ENCODE results near the gene RNF212. TPM values are rescaled to one million over a fixed set of nuclear protein-coding genes. Genes with fewer than 3 reads are reported as not detected.

Gene RNF212
- polyA plus RNA-seq, 2 of the 4 experiments (the other 2 are of a cell fraction), result 3.0 TPM

- WGBS (ENCODE audit: missing lambda C conversion rate), result 65% methylated on average over 6 of the region's 10 CpGs
- FAIRE-seq (no peak), ATAC-seq (no peak), DNase-seq (ENCODE audit: low read depth in 1 of 2, low spot score in 1 of 2) (no peak)
- TF ChIP-seq USF2 (IDR thresholded peaks at IDR 0.05), result no peak
- TF ChIP-seq CBX2 (IDR thresholded peaks at IDR 0.05; ENCODE audit: borderline replicate concordance, low read depth), result no peak
- TF ChIP-seq EHF (CRISPR knock-in tag; IDR thresholded peaks at IDR 0.05), result no peak
- no peak for TF ChIP-seq ATOH8 (CRISPR knock-in tag; IDR thresholded peaks at IDR 0.05; ENCODE audit: low read depth)
- no peak for TF ChIP-seq E2F6 (IDR thresholded peaks at IDR 0.05; ENCODE audit: borderline replicate concordance, low read depth)
- no peak for TF ChIP-seq MAX (IDR thresholded peaks at IDR 0.05)
- no peak for TF ChIP-seq TP53 (CRISPR knock-in tag; IDR thresholded peaks at IDR 0.05)
- no peak for TF ChIP-seq ZFP36 (IDR thresholded peaks at IDR 0.05; ENCODE audit: borderline replicate concordance, partially characterized antibody)
- no peak for TF ChIP-seq HEYL (CRISPR knock-in tag; IDR thresholded peaks at IDR 0.05)
- Histone ChIP-seq H3K27ac (no peak overlapping the region), H3K4me3 (no peak overlapping the region), H3K4me1 (no peaks in the 10 kb centered on the region), H3K4me2 (no peak overlapping the region), H3K9me3 (no peaks in the 10 kb centered on the region)
- CTCF ChIA-PET, result interaction anchor here (1.4 kb wide), 2 partner anchors 17 to 40 kb away, joined by 3 to 4 read pairs; no protein-coding TSS in a partner anchor
- POLR2A ChIA-PET, result no interaction called here
Measured at GRCh38 chr4:1090465-1091440, 22.6 kb downstream of the RNF212 start.

GRCh38 chr4:1090036-1090435 lies 23.3 kb downstream of the RNF212 start:
- ChIA-PET POLR2A (no interaction called here), CTCF (no interaction called here)
- FAIRE-seq (no peak), DNase-seq (ENCODE audit: low read depth in 1 of 2, low spot score in 1 of 2) (no peak), ATAC-seq (no peak)
- no peaks in the 10 kb centered on the region for H3K9me3 ChIP-seq
- no peak overlapping the region for H3K4me3 ChIP-seq
- WGBS (ENCODE audit: missing lambda C conversion rate), result 92% methylated on average over 3 of the region's 3 CpGs
- TF ChIP-seq FOSB (CRISPR knock-in tag; IDR thresholded peaks at IDR 0.05), result no peak
- no peak for TF ChIP-seq CHD4 (IDR thresholded peaks at IDR 0.05; ENCODE audit: borderline replicate concordance)
- no peak for TF ChIP-seq MAZ (IDR thresholded peaks at IDR 0.05; ENCODE audit: borderline replicate concordance, low read depth, low read length)
- no peak for TF ChIP-seq KDM1A (IDR thresholded peaks at IDR 0.05; ENCODE audit: low read depth)
- TF ChIP-seq CTCF (IDR thresholded peaks at IDR 0.05), result no peak
- TF ChIP-seq NPAS2 (CRISPR knock-in tag; IDR thresholded peaks at IDR 0.05; ENCODE audit: borderline replicate concordance), result no peak
- no peak for TF ChIP-seq HDAC2 (IDR thresholded peaks at IDR 0.05)
- no peak for TF ChIP-seq GATA3 (IDR thresholded peaks at IDR 0.05; ENCODE audit: borderline replicate concordance)
- no peak for TF ChIP-seq EP300 (IDR thresholded peaks at IDR 0.05)
- TF ChIP-seq RCOR1 (IDR thresholded peaks at IDR 0.05; ENCODE audit: low read depth, low read length), result no peak
- no peak for TF ChIP-seq CHD2 (IDR thresholded peaks at IDR 0.05; ENCODE audit: low read length, partially characterized antibody)
- H3K4me2 ChIP-seq, result no peak overlapping the region
- H3K27ac ChIP-seq, result no peak overlapping the region
- H3K4me1 ChIP-seq, result no peaks in the 10 kb centered on the region
